HG03354 (cell line): ENCODE data around the gene ITGA1.

Experiments
- ATAC-seq: cut with Tn5 transposase; IDR thresholded peaks from one replicate; pipeline ENCODE4 v1.9.1; 2021; ENCODE audit warnings: mild to moderate bottlenecking; ENCODE audit not compliant: unreplicated experiment, poor library complexity, severe bottlenecking

ITGA1 gene

GRCh38 chr5:52770287-52770939 is 17.3 kb upstream of the ITGA1 start:
- ATAC-seq = no peak

GRCh38 chr5:52771343-52772039 is 16.2 kb upstream of the ITGA1 start:
- ATAC-seq = peak; percentile 97

- ATAC-seq = no peak
These were observed 15.0 kb upstream of the ITGA1 start for GRCh38 chr5:52772668-52773067.

- no peak for ATAC-seq
These were observed 14.4 kb upstream of the ITGA1 start for GRCh38 chr5:52773342-52773741.

- ATAC-seq = no peak
These were observed 13.7 kb upstream of the ITGA1 start for GRCh38 chr5:52774005-52774410.

GRCh38 chr5:52776116-52776515 is 11.6 kb upstream of the ITGA1 start:
- no peak for ATAC-seq

- no peak for ATAC-seq
These were observed 10.5 kb upstream of the ITGA1 start for GRCh38 chr5:52777186-52777585.

- no peak for ATAC-seq
These were observed 8.9 kb upstream of the ITGA1 start for GRCh38 chr5:52778781-52779180.

GRCh38 chr5:52779213-52779612 is 8.5 kb upstream of the ITGA1 start:
- no peak for ATAC-seq

GRCh38 chr5:52783226-52783959 is 4.3 kb upstream of the ITGA1 start:
- no peak for ATAC-seq

- no peak for ATAC-seq
These were observed 3.0 kb upstream of the ITGA1 start for GRCh38 chr5:52784737-52785136.

GRCh38 chr5:52786391-52786790 is 1.3 kb upstream of the ITGA1 start:
- ATAC-seq = no peak

- no peak for ATAC-seq
These were observed 642 bp upstream of the ITGA1 start for GRCh38 chr5:52786949-52787599.

- no peak for ATAC-seq
These were observed 747 bp downstream of the ITGA1 start for GRCh38 chr5:52788505-52788821.

GRCh38 chr5:52789378-52789777 is 1.7 kb downstream of the ITGA1 start:
- ATAC-seq = no peak

GRCh38 chr5:52789851-52790250 is 2.1 kb downstream of the ITGA1 start:
- no peak for ATAC-seq

- no peak for ATAC-seq
These were observed 3.6 kb downstream of the ITGA1 start for GRCh38 chr5:52791366-52791765.

- no peak for ATAC-seq
These were observed 6.8 kb downstream of the ITGA1 start for GRCh38 chr5:52794519-52794918.

- ATAC-seq = no peak
These were observed 8.3 kb downstream of the ITGA1 start for GRCh38 chr5:52796031-52796430.

GRCh38 chr5:52796516-52797103 is 8.9 kb downstream of the ITGA1 start:
- no peak for ATAC-seq
